IPS-18a (cell line): ENCODE measurements around the gene CFAP90.

Experiments
- H3K27ac ChIP-seq: one replicate; pipeline ENCODE4 v1.5.1; 2013; ENCODE audit warnings: low read length
- H3K27me3 ChIP-seq: one replicate; pipeline ENCODE4 v1.6.1; 2013; ENCODE audit warnings: mild to moderate bottlenecking, low read length; ENCODE audit not compliant: control insufficient read depth, insufficient read depth
- H3K36me3 ChIP-seq: one replicate; pipeline ENCODE4 v1.6.1; 2013; ENCODE audit warnings: low read depth, low read length; ENCODE audit not compliant: control insufficient read depth
- H3K4me1 ChIP-seq: one replicate; pipeline ENCODE4 v1.6.1; 2013; ENCODE audit warnings: low read depth, low read length; ENCODE audit not compliant: control insufficient read depth
- H3K4me3 ChIP-seq: one replicate; pipeline ENCODE4 v1.5.1; 2013; ENCODE audit warnings: low read length
- H3K9ac ChIP-seq: one replicate; pipeline ENCODE4 v1.6.1; 2013; ENCODE audit warnings: mild to moderate bottlenecking, low read length, moderate library complexity
- H3K9me3 ChIP-seq: one replicate; pipeline ENCODE4 v1.6.1; 2013; ENCODE audit warnings: low read depth, low read length; ENCODE audit not compliant: control insufficient read depth

The CFAP90 gene

GRCh38 chr5:7845557-7845956 is 5.4 kb downstream of the CFAP90 start:
- H3K4me3 ChIP-seq: no peak overlapping the region
- no peak overlapping the region for H3K27ac ChIP-seq
- peaks cover 16% of the 10 kb centered on the region for H3K27me3 ChIP-seq
- H3K36me3 ChIP-seq: no peaks in the 10 kb centered on the region
- H3K9ac ChIP-seq: no peak overlapping the region
- H3K4me1 ChIP-seq: no peaks in the 10 kb centered on the region
- no peaks in the 10 kb centered on the region for H3K9me3 ChIP-seq

DNA sequence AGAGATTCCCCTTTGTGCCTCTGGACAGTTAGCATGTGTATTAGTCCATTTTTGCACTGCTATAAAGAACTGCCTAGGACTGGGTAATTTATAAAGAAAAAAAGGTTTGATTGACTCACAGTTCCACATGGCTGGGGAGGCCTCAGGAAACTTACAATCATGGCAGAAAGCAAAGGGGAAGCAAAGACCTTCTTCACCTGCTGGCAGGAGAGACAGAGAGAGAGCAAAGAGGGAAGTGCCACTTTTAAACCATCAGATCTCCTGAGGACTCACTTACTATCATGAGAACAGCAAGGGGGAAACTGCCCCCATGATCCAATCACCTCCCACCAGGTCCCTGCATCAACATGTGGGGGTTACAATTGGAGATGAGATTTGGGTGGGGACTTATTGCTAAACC is 6.0 kb downstream of the CFAP90 start:
- Histone ChIP-seq H3K9me3 (no peaks in the 10 kb centered on the region), H3K4me3 (no peak overlapping the region), H3K4me1 (no peaks in the 10 kb centered on the region), H3K27ac (no peak overlapping the region), H3K27me3 (peaks cover 16% of the 10 kb centered on the region), H3K9ac (no peak overlapping the region), H3K36me3 (no peaks in the 10 kb centered on the region)

- Histone ChIP-seq H3K9me3 (no peaks in the 10 kb centered on the region), H3K27me3 (no peaks in the 10 kb centered on the region), H3K27ac (no peak overlapping the region)
These were observed 8.4 kb downstream of the CFAP90 start for GRCh38 chr5:7842531-7842930.

GRCh38 chr5:7837403-7837802 is 13.5 kb downstream of the CFAP90 start:
- Histone ChIP-seq H3K36me3 (no peaks in the 10 kb centered on the region), H3K9me3 (no peaks in the 10 kb centered on the region), H3K27me3 (no peaks in the 10 kb centered on the region), H3K27ac (no peak overlapping the region), H3K9ac (no peak overlapping the region), H3K4me3 (no peak overlapping the region), H3K4me1 (no peaks in the 10 kb centered on the region)

More at GRCh38 chr5:7842531-7842930, 8.4 kb downstream of the CFAP90 start:
- no peaks in the 10 kb centered on the region for H3K36me3 ChIP-seq
- H3K4me3 ChIP-seq: no peak overlapping the region
- H3K4me1 ChIP-seq: no peaks in the 10 kb centered on the region
- H3K9ac ChIP-seq: no peak overlapping the region

- no peak overlapping the region for H3K4me3 ChIP-seq
- no peaks in the 10 kb centered on the region for H3K27me3 ChIP-seq
- H3K9ac ChIP-seq: no peak overlapping the region
- no peaks in the 10 kb centered on the region for H3K4me1 ChIP-seq
- H3K27ac ChIP-seq: no peak overlapping the region
- H3K9me3 ChIP-seq: no peaks in the 10 kb centered on the region
- H3K36me3 ChIP-seq: no peaks in the 10 kb centered on the region
These were observed 16.0 kb downstream of the CFAP90 start for GRCh38 chr5:7834982-7835381.

DNA sequence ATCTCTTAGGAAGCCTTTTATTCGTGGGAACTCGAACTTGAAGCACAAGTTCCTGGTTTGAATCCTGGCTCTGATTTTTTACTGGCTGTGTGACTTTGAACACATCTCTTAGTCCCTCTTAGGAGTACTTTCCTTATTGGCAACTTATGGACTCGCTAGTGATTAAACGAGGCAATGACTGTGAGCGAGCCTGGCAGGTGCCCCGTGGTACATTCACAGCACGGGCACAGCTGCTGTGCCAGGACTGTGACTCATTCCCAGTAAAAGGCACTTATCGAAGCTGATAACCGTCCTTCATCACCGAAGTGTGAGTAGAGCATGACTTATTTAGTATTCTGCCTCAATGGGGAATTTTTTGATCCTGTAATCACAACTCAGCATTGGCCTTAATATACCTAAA is 22.7 kb downstream of the CFAP90 start:
- Histone ChIP-seq H3K36me3 (no peaks in the 10 kb centered on the region), H3K9me3 (no peaks in the 10 kb centered on the region), H3K4me3 (no peak overlapping the region), H3K9ac (no peak overlapping the region), H3K27ac (no peak overlapping the region), H3K4me1 (no peaks in the 10 kb centered on the region), H3K27me3 (no peaks in the 10 kb centered on the region)

DNA sequence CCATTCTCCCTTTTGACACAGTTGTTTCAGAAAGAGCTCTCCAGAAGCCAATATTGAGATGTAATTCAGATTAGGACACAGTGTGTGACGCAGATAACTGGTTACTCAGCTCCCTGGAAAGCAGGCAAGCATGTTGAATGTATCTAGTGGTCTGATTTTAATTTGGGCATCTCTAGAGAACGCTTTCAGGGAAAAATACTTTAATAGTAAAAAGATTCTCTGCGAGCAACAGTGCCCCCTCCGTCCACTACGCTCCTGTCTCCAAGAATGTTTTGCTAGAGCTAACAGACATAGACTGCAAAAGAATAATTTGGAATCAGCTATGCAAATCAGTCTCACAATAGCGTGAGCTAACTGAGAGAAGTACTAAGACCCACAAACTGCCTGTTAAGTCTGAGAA is 23.3 kb downstream of the CFAP90 start:
- H3K9ac ChIP-seq: no peak overlapping the region
- no peak overlapping the region for H3K27ac ChIP-seq
- no peak overlapping the region for H3K4me3 ChIP-seq
- H3K36me3 ChIP-seq: no peaks in the 10 kb centered on the region
- no peaks in the 10 kb centered on the region for H3K27me3 ChIP-seq
- H3K4me1 ChIP-seq: no peaks in the 10 kb centered on the region
- H3K9me3 ChIP-seq: no peaks in the 10 kb centered on the region

DNA sequence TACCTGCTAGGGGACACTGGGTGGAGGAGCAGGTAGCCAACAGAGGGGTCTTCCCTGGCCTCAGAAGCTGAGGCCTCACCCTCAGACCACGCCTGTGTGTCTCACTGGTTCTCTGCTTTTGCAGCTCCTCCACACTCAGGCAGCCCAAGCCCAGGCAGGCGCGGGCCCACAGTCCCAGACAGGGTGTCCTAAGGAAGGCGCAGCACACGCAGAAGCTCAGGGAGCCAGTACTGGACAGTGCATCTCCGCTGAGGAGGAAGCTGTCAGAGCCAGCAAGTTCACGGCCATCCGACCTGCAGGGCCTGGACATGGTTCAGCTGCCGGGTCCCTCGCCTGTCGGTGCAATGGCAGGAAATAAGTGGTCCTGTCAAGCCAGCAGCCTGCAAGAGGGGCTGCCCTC is 25.3 kb downstream of the CFAP90 start:
- H3K27me3 ChIP-seq: no peaks in the 10 kb centered on the region
- no peaks in the 10 kb centered on the region for H3K4me1 ChIP-seq
- no peak overlapping the region for H3K9ac ChIP-seq
- no peak overlapping the region for H3K27ac ChIP-seq
- peaks cover 3% of the 10 kb centered on the region for H3K36me3 ChIP-seq
- no peaks in the 10 kb centered on the region for H3K9me3 ChIP-seq
- no peak overlapping the region for H3K4me3 ChIP-seq

DNA sequence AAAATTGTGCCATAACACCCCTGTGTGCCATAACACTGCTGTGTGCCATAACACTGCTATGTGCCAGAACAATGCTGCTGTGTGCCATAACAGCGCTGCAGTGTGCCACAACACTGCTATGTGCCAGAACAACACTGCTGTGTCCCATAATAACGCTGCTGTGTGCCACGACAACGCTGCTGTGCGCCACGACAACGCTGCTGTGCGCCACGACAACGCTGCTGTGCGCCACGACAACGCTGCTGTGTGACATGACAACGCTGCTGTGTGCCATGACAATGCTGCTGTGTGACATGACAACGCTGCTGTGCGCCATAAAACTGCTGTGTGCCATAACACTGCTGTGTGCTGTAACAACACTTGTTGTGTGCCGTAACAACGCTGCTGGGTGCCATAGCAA is 25.9 kb downstream of the CFAP90 start:
- H3K9ac ChIP-seq: no peak overlapping the region
- H3K4me1 ChIP-seq: no peaks in the 10 kb centered on the region
- no peaks in the 10 kb centered on the region for H3K27me3 ChIP-seq
- no peak overlapping the region for H3K4me3 ChIP-seq
- H3K36me3 ChIP-seq: peaks cover 3% of the 10 kb centered on the region
- no peaks in the 10 kb centered on the region for H3K9me3 ChIP-seq
- H3K27ac ChIP-seq: no peak overlapping the region

DNA sequence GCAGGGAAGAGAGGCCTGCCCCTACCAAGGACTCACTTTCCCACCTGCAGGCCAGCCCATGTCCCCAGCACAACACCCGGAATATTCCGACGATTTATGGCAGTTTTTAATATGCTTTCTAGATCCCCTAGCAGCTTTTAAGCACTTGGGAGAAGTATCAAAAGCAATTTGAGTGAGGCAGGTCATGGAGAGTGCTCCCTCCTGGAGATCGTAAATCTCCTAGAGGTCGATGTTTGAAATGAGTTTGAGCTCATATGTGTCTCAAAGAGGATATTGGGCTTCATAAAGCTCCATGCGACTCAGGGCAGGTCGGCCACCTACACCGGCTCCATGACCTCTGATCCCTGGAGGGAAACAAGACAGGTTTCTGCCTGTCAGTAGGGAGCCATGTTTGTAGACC is 27.3 kb downstream of the CFAP90 start:
- no peaks in the 10 kb centered on the region for H3K9me3 ChIP-seq
- H3K9ac ChIP-seq: no peak overlapping the region
- H3K4me1 ChIP-seq: no peaks in the 10 kb centered on the region
- no peaks in the 10 kb centered on the region for H3K27me3 ChIP-seq
- H3K27ac ChIP-seq: no peak overlapping the region
- no peak overlapping the region for H3K4me3 ChIP-seq
- peaks cover 3% of the 10 kb centered on the region for H3K36me3 ChIP-seq

- no peak overlapping the region for H3K4me3 ChIP-seq
- H3K27me3 ChIP-seq: no peaks in the 10 kb centered on the region
- no peak overlapping the region for H3K27ac ChIP-seq
- H3K9me3 ChIP-seq: no peaks in the 10 kb centered on the region
- H3K9ac ChIP-seq: no peak overlapping the region
- H3K36me3 ChIP-seq: peaks cover 3% of the 10 kb centered on the region
- H3K4me1 ChIP-seq: no peaks in the 10 kb centered on the region
These were observed 28.5 kb downstream of the CFAP90 start for GRCh38 chr5:7822449-7822848.

DNA sequence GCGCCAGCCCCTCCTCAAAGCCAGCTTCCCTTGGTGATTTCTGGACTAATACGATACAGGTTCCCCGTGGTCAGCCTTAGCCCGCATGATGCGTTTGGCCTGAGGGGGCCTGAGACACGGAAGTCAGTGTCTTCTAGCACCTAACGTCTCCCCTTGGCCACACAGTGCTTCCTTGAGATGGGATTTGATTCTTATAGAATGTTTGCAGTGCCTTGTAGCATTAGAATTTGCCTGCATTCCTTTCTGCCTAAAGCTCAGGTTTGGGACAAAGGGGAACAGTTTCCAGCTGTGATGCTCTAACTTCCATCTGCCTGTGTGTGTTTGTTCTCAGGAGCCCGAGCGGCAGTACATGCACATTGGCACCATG is 34.4 kb downstream of the CFAP90 start:
- no peak overlapping the region for H3K9ac ChIP-seq
- no peaks in the 10 kb centered on the region for H3K27me3 ChIP-seq

More for the DNA sequence above, 34.4 kb downstream of the CFAP90 start:
- Histone ChIP-seq H3K9me3 (no peaks in the 10 kb centered on the region), H3K4me1 (peaks cover 19% of the 10 kb centered on the region), H3K27ac (no peak overlapping the region), H3K36me3 (no peaks in the 10 kb centered on the region), H3K4me3 (no peak overlapping the region)
